C4-2B (cell line): ENCODE results near the gene TRIM59.

Source experiments
- ZFX ChIP-seq: fragments of 450-650 bp; IDR thresholded peaks from 2 replicates; pipeline ENCODE4 v1.6.1; 2017
- TF ChIP-seq, protein P1 (sequence below): fragments of 450-650 bp; conservative IDR thresholded peaks from 2 replicates; pipeline ENCODE4 v1.5.1; 2017; ENCODE audit warnings: mild to moderate bottlenecking

DNA sequence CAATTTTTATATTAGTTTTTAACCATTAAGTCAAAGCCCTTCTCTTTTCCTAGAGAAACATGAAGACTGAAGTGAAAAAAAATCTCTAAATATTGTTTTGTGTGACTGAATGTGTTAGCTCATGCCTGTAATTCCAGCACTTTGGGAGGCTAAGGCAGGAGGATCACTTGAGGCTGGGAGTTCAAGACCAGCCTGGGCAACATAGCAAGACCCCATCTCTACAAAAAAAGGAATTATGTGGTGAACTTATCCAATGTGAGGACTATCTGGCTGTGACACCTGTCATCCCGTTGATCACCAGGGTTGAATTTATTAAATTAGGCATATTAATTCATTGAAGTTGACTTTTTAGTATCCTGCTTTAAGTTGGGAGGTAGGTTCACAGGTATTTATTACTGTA is 37.1 kb downstream of the TRIM59 start:
- TF ChIP-seq, protein P1, sequence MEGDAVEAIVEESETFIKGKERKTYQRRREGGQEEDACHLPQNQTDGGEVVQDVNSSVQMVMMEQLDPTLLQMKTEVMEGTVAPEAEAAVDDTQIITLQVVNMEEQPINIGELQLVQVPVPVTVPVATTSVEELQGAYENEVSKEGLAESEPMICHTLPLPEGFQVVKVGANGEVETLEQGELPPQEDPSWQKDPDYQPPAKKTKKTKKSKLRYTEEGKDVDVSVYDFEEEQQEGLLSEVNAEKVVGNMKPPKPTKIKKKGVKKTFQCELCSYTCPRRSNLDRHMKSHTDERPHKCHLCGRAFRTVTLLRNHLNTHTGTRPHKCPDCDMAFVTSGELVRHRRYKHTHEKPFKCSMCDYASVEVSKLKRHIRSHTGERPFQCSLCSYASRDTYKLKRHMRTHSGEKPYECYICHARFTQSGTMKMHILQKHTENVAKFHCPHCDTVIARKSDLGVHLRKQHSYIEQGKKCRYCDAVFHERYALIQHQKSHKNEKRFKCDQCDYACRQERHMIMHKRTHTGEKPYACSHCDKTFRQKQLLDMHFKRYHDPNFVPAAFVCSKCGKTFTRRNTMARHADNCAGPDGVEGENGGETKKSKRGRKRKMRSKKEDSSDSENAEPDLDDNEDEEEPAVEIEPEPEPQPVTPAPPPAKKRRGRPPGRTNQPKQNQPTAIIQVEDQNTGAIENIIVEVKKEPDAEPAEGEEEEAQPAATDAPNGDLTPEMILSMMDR: no peak
- TF ChIP-seq ZFX: no peak
